Mesodermal cell (in vitro differentiated cells): Measurements from ENCODE around the gene DDX47.
"Not testable (repeated sequence)": the region's sequence is repeated elsewhere in the genome, so short reads cannot be mapped to it uniquely, and the experiment has no call there.

Experiments
- H3K27ac ChIP-seq: 2 replicates; pipeline ENCODE4 v1.7.0; 2013; ENCODE audit warnings: mild to moderate bottlenecking, low read depth, low read length, moderate library complexity; ENCODE audit not compliant: severe bottlenecking
- H3K36me3 ChIP-seq: 2 replicates; pipeline ENCODE4 v1.7.1; 2013; ENCODE audit warnings: mild to moderate bottlenecking, low read length, moderate library complexity; ENCODE audit not compliant: control insufficient read depth, insufficient read depth
- H3K4me1 ChIP-seq: one replicate; pipeline ENCODE4 v1.7.1; 2013; ENCODE audit warnings: mild to moderate bottlenecking, low read length; ENCODE audit not compliant: insufficient read depth, control insufficient read depth, poor library complexity, severe bottlenecking
- H3K4me3 ChIP-seq: 2 replicates; pipeline ENCODE4 v1.7.0; 2013; ENCODE audit warnings: low read length, control low read depth, mild to moderate bottlenecking; ENCODE audit not compliant: insufficient read depth, poor library complexity, severe bottlenecking; ENCODE audit errors: extremely low read depth
- H3K9me3 ChIP-seq: 2 replicates; pipeline ENCODE4 v1.7.1; 2013; ENCODE audit warnings: mild to moderate bottlenecking, low read length, moderate library complexity; ENCODE audit not compliant: control insufficient read depth
- WGBS, 2 experiments: methylation state at CpG; one replicate each; pipeline ENCODE4 v1.1.5; 2013; ENCODE audit warnings: missing lambda C conversion rate in 2 of 2; ENCODE audit not compliant: insufficient coverage in 2 of 2; 5-methylcytosine and 5-hydroxymethylcytosine counted together

DDX47 gene

GRCh38 chr12:12840580-12840899, 27.4 kb downstream of the DDX47 start:
- H3K27ac ChIP-seq = no peak overlapping the region
- no peaks in the 10 kb centered on the region for H3K9me3 ChIP-seq
- WGBS, 2 experiments = 88 to 97% methylated on average over 3 to 4 of the region's 5 CpGs

GRCh38 chr12:12841428-12841827, 28.3 kb downstream of the DDX47 start:
- H3K4me1 ChIP-seq = peaks cover 11% of the 10 kb centered on the region
- not testable (repeated sequence) for H3K9me3 ChIP-seq, H3K4me3 ChIP-seq, H3K27ac ChIP-seq
- 95 to 99% methylated on average over 3 to 11 of the region's 13 CpGs for WGBS, 2 experiments
- peaks cover 10% of the 10 kb centered on the region for H3K36me3 ChIP-seq

More at GRCh38 chr12:12840580-12840899, 27.4 kb downstream of the DDX47 start:
- H3K36me3 ChIP-seq = peaks cover 11% of the 10 kb centered on the region
- H3K4me3 ChIP-seq = no peak overlapping the region
- peaks cover 11% of the 10 kb centered on the region for H3K4me1 ChIP-seq

- Histone ChIP-seq H3K4me1 (no peaks in the 10 kb centered on the region), H3K9me3 (peaks cover 5% of the 10 kb centered on the region), H3K27ac (no peak overlapping the region), H3K36me3 (peaks cover 9% of the 10 kb centered on the region), H3K4me3 (no peak overlapping the region)
- WGBS, 2 experiments = 94 to 100% methylated on average over 2 to 4 of the region's 4 CpGs
These were observed 32.7 kb downstream of the DDX47 start for GRCh38 chr12:12845794-12846243.

- not testable (repeated sequence) for H3K4me3 ChIP-seq, H3K36me3 ChIP-seq, H3K9me3 ChIP-seq, H3K27ac ChIP-seq, H3K4me1 ChIP-seq
- 100% methylated on average over 1 to 3 of the region's 3 CpGs for WGBS, 2 experiments
These were observed 33.6 kb downstream of the DDX47 start for GRCh38 chr12:12846780-12847179.

GRCh38 chr12:12853435-12853834, 40.3 kb downstream of the DDX47 start:
- Histone ChIP-seq H3K9me3 (peaks cover 9% of the 10 kb centered on the region), H3K27ac (no peak overlapping the region), H3K4me3 (no peak overlapping the region), H3K4me1 (no peaks in the 10 kb centered on the region), H3K36me3 (peaks cover 7% of the 10 kb centered on the region)
- no CpG with 5 or more reads among the region's 3 CpGs for WGBS, 2 experiments

GRCh38 chr12:12859690-12860089, 46.5 kb downstream of the DDX47 start:
- Histone ChIP-seq H3K4me3 (no peak overlapping the region), H3K9me3 (no peaks in the 10 kb centered on the region), H3K27ac (no peak overlapping the region), H3K36me3 (peaks cover 8% of the 10 kb centered on the region), H3K4me1 (no peaks in the 10 kb centered on the region)
- no CpG with 5 or more reads among the region's 1 CpG for WGBS, 2 experiments

GRCh38 chr12:12864243-12864642, 51.1 kb downstream of the DDX47 start:
- Histone ChIP-seq H3K4me1 (no peaks in the 10 kb centered on the region), H3K9me3 (no peaks in the 10 kb centered on the region), H3K4me3 (no peak overlapping the region), H3K36me3 (peaks cover 8% of the 10 kb centered on the region), H3K27ac (no peak overlapping the region)
- WGBS, 2 experiments = no CpG with 5 or more reads among the region's 2 CpGs

- no CpG with 5 or more reads among the region's 3 CpGs for WGBS, 2 experiments
- Histone ChIP-seq H3K4me3 (no peak overlapping the region), H3K27ac (no peak overlapping the region), H3K4me1 (peaks cover 20% of the 10 kb centered on the region), H3K36me3 (no peaks in the 10 kb centered on the region), H3K9me3 (no peaks in the 10 kb centered on the region)
These were observed 55.5 kb downstream of the DDX47 start for GRCh38 chr12:12868477-12869235.

- peaks cover 3% of the 10 kb centered on the region for H3K36me3 ChIP-seq
- H3K4me1 ChIP-seq = peaks cover 35% of the 10 kb centered on the region
- no peak overlapping the region for H3K4me3 ChIP-seq
- peak overlapping the region; percentile 52 for H3K27ac ChIP-seq
- H3K9me3 ChIP-seq = no peaks in the 10 kb centered on the region
- 89 to 92% methylated on average over 5 to 7 of the region's 7 CpGs for WGBS, 2 experiments
These were observed 57.3 kb downstream of the DDX47 start for GRCh38 chr12:12870465-12870864.

GRCh38 chr12:12871587-12872138, 58.5 kb downstream of the DDX47 start:
- no peak overlapping the region for H3K4me3 ChIP-seq
- 88 to 100% methylated on average over 5 of the region's 6 CpGs for WGBS, 2 experiments
- peak overlapping the region; percentile 39 for H3K27ac ChIP-seq
- no peaks in the 10 kb centered on the region for H3K9me3 ChIP-seq
- peaks cover 3% of the 10 kb centered on the region for H3K36me3 ChIP-seq
- H3K4me1 ChIP-seq = peaks cover 35% of the 10 kb centered on the region
